GM18499 (cell line): ENCODE measurements around the gene PHACTR2.
"Not testable (repeated sequence)": the region's sequence is repeated elsewhere in the genome, so short reads cannot be mapped to it uniquely, and the experiment has no call there.

ENCODE experiments used
- ATAC-seq: cut with Tn5 transposase; IDR thresholded peaks from one replicate; pipeline ENCODE4 v1.9.1; 2021; ENCODE audit warnings: moderate number of reproducible peaks; ENCODE audit not compliant: insufficient read depth, unreplicated experiment

The PHACTR2 gene

DNA sequence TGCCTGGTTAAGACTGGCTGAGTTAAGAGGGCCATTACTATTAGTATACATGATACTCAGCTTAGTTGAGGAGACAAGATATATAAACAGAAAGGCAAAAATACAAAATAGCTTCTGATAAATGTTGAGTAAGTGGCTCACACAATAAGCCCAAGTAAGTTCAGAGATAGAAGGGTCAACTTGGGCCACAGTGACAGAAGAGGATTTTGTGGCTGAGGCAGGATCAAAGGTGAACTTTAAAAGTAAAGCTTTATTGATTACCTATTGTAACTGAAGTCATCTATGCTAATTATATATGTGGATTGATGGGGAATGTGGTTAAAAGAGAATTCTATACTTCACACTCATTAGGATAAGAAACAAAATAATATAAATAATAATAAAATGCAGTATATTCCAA is 80.8 kb downstream of the PHACTR2 start:
- ATAC-seq, result no peak

DNA sequence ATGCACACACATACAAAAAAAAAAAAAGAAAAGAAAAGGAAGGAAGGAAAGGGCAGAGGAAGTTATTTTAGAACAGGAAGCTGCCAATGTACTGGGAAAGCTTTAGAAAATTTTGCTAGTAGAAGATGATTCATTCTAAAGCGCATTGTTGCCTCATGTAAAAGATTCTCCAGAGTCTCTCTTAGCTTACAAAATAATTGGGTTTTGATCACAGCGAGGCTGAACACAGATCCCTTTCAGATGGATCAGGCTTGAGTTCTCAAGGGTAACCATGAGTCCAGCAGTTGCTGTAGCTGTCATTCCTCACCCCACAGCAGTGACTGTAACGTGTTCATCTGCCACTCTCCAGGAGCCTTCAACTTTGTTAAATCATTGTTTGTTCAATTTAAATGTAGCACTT is 81.9 kb downstream of the PHACTR2 start:
- ATAC-seq, result no peak

DNA sequence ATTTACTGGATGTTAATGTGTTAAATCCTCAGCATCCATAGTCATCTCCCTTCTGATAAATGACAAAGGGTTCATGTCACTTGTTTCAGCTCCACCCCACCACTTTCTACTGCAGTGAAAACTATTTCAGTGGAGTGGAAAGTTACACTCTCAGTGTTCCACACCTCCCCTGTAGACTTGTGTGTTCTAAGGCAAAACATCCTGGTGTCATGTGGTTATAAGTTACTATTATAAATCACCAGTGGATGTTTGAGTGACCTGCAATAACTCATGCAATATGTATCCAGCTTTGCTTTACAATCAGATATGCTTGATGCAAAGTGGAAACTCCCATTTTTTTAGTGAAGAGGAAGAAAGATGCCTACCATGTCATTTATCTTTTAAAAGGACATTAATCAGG is 83.3 kb downstream of the PHACTR2 start:
- ATAC-seq, result no peak

DNA sequence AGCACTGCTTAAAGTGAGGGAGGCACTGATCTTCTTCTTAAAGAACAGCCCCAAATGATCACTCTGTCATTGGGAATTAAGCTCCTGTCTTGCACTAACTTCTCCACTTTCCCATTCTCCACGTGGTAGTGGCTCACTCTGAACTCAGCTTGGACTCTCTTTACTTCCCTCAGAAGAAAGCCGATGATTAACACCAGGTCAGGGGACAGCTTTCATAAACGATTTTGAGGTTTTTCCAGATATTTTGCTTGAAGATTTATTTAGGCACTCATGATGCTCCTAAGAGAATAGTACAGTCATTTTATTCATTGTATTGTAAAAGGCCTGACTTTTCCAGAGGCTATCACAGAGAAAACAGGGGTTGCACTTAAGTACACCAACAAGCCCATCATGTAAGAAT is 84.4 kb downstream of the PHACTR2 start:
- no peak for ATAC-seq

DNA sequence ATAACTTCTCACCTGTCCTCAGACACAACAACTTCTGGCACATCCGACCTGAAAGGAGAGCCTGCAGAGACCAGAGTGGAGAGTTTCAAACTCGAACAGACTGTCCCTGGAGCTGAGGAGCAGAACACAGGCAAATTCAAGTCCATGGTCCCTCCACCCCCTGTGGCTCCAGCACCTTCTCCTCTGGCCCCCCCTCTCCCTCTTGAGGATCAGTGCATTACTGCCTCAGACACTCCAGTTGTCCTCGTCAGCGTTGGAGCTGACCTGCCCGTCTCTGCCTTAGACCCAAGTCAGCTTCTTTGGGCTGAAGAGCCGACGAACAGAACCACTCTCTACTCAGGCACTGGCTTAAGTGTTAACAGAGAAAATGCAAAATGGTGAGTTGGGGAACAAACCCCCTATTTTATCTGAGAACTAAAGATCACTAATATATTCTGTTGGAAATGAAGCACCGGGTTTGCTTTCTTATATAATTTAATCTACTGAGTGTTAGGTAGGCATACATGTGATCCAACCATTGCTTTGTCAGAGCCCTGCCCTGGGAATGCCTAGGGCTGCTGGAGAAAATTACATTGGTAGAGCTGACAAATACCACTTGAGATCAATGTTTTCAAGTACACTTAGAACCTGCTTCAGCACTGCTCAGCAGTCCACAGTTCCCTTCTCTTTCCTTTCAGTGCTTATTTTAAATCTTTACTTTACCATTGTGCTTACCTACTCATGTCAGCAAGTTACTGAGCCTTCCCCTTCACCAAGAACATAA is 87.8 kb downstream of the PHACTR2 start:
- no peak for ATAC-seq

DNA sequence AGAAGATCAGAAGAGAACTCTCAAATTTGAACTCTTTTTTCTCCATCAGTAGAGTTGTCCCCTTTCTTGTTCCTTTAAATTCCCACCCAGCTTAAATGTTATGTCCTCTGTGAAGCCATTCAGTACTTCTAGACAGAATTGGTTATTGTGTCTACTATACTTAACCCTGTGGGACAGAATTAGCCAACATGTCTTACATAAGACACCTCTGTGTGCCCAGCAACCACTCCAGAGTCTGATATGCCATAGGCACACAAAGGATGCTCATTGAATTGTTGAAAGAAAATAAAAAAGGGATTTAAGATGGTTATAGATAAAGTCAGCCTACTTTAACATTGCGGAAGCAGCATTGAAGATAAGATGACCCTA is 88.4 kb downstream of the PHACTR2 start:
- no peak for ATAC-seq

DNA sequence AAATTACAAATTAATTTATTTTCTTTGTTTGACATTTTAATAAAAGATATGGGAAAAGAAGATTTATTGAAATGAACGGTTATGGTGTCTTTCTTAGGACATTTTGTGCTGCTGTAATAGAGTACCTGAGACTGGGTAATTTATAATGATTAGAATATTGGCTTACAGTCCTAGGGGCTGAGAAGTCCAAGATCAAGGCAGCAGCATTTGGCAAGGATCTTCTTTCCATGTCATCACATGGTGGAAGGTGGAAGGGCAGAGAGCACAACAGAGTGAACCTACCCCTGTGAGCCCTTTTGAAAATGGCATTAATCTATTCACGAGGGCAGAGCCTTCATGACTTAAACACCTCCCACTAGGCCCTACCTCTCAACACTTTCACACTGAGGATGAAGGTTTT is 89.7 kb downstream of the PHACTR2 start:
- no peak for ATAC-seq

DNA sequence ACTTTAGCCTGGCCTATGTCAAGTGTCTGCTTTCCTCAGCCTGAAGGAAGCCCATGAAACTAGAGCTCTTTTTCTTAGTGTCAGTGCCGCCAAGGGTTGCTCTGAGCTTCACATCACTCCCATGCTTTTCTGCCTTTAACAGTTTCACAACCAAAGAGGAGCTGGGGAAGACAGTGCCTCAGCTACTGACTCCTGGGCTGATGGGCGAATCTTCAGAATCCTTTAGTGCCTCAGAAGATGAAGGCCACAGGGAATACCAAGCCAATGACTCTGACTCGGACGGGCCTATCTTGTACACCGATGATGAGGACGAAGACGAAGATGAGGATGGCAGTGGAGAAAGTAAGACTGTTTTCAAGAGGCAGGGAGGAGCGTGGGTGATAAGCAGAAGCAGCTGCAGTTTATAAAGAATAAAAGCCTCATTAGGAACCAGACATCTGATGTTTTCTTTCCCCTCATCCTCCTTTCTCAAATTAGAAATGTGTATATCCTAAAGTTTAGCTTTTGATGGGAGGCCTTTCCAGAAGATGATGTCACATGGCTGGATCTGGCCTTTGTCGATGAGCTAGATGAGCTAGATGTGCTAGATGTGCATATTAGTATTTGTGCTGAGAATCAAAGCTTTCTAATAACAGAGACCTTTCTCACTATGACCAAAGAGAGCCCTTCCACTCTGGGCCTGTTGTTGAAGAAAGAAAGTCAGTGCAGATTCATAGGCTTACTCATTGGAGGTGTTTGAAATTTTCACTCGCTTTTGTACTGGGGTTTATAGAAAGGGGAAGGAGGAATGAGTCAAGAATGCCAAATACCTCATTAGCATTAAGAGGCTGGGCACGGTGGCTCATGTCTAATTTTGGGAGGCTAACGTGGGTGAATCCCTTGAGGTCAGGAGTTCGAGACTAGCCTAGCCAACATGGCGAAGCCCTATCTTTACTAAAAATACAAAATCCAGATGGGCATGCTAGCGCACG is 94.6 kb downstream of the PHACTR2 start:
- ATAC-seq, result no peak

DNA sequence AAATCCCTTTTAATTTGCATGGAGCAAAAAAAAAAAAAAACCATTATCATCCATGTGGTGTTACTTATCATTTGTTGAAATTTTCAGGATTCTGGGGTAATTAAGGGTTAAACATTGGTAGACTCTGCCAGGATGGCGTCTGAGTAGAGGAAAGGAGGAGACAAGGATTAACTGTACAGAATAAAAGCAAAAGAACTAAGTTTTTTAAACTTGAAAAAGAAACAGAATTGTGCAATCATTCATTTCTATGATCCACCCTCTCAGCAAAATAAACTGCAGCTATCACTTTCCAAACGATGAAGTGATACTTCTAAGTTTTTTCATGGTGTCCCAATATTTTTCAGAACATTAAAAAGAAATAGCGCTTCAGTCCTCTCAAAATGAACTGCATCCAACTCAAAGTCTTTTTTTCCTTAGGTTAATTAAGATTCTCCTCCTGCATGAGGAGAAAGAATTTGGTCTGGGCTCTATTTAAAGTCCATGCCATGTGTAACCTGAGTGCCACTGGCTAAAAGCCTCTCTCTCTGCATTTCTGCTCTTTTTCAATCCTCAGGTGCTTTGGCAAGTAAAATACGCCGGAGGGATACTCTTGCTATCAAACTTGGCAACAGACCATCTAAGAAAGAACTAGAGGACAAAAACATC is 95.9 kb downstream of the PHACTR2 start:
- ATAC-seq, result no peak

DNA sequence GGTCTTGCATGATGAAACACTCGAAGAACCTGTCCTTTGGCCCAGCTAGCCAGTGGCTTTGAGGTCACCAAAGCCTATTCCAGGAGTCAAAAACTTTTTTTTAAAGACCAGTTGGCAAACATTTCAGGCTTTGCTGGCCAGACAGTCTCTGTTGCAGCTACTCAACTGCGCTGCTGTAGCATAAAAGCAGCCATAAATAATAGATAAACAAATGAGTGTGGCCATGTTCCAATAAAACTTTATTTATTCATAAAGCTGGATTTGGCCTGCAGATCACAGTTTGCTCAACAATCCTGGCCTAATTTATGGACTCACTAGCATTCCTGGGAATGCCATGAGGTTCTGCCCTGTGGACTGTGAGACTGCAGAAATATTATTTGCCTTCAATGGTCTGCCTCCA is 96.6 kb downstream of the PHACTR2 start:
- ATAC-seq, result no peak

DNA sequence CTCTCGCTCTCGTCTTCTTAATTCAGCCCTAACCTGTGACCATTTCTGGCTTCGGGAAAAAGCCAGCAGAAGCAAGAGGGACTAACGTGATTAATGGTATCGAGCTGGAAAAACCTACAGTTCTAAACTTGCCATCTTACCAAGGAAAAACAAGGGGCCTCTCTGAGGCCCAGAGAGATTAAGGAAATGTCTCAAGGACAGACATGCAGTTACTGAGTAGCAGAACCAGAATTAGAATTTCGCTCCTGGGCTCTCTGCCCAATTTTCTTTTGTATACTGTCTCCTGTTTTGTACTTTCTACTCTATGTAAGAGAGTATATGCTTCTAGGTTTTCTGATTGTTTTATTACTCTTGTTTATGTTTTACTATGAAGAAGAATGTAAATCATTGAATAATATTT is 97.6 kb downstream of the PHACTR2 start:
- ATAC-seq, result no peak

DNA sequence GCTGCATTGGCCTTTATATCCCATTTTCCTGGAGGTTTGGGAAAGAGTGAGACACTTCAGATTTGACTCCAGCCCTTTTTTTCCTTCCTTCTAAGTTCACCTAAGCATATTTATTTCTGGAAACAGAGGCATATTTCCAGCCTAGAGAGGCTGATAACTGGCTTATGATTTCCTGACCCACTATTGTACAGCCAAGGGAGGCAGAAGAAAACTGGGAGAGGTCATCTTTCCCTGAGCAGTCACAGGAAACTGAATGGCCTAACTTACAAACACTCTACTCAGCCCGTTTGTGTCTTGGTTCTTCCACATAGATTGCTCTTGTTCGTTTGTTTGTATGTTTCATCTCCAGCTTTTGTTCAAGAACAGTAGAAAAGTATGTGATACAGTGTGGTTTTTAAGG is 101.2 kb downstream of the PHACTR2 start:
- no peak for ATAC-seq

DNA sequence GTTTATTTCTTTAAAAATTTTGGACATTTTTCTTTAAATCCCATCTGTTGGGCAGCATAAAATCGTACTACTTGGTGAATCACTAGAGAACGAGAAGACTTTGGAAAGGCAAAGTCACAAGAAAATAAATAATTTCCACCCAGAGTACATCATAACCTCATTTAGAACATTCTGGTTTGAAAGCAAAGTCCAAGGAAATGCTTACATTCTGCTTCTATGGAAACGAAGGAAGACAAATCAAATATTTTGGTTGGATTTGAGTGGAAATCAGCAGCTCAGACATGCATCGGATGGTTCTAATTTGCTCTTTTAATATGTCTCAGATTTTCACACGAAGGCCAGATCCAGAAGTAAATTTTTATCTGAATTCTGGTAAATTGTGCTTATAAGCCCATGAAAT is 104.7 kb downstream of the PHACTR2 start:
- ATAC-seq, result no peak

DNA sequence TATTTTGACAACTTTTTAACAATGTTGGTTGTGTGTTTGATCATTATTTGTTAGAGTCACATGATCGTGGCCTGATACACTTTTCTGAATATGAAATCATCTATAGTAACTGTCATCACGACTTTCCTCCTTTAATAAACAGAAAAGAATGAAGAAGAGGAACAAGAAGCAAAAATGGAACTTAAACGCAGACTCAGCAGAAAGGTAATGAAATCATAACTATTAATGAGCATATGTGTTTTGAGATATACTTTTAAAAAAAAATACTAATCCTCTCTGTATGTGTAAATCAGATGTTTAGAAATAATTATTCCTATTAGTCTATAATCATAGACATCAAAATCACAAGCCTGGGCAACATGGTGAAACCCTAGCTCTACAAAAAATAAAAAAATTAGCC is 105.3 kb downstream of the PHACTR2 start:
- no peak for ATAC-seq

DNA sequence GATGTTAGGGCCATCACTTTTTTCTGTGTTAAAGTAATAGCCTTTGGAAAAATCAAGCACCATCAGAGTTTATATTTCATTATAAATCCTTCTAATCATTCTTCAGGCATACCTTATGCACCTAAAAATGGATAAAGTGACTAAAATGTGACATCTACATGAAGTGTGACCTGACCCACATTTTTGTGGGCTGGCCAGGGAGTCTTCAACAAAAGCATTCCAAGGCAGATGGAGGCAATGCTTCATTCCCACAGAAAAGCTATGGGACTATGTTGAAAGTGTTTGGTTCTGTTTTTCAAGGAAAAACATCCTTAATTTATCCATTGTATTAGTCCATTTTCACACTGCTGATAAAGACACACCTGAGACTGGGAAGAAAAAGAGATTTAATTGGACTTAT is 106.6 kb downstream of the PHACTR2 start:
- ATAC-seq, result no peak

DNA sequence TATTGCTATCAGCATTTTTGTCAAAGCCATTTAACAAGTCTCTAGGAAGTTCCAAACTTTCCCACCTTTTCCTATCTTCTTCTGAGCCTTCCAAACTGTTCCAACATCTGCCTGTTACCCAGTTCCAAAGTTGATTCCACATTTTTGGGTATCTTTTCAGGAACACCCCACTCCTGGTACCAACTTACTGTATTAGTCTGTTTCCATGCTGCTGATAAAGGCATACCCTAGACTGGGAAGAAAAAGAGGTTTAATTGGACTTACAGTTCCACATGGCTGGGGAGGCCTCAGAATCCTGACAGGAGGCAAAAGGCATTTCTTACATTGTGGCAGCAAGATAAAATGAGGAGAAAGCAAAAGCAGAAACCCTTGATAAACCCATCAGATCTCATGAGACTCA is 108.6 kb downstream of the PHACTR2 start:
- not testable (repeated sequence) for ATAC-seq

DNA sequence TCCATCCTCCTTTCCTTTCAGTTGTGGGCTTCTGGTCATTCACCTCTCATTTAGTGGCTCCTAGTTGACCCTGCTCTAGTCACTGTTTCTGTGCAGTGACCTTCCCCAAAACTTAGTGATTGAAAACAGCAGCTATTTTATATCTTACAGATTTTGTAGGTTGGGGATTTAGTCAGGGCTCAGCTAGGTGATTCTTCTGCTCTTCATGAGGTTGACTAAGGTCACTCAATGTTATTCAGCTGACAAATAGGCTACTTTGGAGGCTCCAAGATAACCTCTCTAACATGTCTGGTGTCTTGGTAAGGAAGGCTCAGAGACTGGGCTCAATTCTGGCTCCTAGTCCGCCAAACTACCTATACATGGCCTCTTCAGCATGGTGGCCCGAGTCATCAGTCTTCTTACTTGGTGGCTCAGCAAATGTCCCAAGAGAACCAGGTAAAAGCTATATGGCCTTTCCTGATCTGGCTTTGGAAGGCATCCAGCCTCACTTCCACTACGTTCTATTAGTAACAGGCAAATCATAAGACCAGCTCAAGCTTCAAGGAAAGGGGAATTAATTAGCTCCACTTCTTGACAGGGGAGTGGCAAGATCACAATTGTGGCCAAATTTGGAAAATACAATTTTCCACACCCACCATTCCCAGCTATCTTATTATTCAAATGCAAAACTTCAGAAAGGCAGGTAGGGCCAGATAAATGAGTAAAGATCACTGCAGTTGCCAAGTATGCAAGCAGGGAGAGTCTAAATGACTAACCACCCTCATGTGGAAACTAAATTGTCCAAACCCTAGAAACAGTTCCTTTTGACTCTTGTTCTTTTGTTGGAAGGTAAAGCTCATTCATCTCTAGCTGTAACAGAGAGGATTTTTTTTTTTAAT is 114.9 kb downstream of the PHACTR2 start:
- no peak for ATAC-seq

DNA sequence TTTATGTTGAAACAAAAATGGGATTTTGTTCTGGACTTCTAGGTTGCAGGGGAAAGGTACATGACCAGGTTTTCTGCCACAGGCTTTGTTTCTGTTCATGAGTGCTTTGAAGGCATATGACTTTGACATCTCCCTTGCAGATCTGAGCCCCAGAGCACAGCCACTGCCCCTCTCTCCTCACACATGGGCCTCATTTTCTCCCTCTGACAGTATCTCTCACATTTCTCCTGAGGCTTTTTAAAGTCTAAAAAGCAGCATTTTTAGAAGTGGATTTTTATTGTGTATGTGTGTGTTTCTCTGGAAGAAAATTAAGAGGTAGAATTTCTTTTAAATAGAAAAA is 115.5 kb downstream of the PHACTR2 start:
- no peak for ATAC-seq

DNA sequence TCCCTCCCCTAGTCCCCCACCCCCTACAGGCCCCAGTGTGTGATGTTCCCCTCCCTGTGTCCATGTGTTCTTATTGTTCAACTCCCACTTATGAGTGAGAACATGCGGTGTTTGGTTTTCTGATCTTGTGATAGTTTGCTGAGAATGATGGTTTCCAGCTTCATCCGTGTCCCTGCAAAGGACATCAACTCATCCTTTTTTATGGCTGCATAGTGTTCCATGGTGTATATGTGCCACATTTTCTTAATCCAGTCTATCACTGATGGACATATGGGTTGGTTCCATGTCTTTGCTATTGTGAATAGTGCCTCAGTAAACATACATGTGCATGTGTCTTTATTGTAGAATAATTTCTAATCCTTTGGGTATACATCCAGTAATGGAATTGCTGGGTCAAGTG is 118.8 kb downstream of the PHACTR2 start:
- ATAC-seq, result not testable (repeated sequence)

DNA sequence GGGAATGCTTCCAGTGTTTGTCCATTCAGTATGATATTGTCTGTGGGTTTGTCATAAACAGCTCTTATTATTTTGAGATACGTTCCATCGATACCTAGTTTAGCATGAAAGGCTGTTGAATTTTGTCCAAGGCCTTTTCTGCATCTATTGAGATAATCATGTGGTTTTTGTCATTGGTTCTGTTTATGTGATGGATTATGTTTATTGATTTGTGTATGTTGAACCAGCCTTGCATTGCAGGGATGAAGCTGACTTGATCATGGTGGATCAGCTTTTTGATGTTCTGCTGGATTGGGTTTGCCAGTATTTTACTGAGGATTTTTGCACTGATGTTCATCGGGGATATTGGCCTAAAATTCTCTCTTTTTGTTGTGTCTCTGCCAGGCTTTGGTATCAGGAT is 120.7 kb downstream of the PHACTR2 start:
- not testable (repeated sequence) for ATAC-seq
